ENCODE data around the gene MAP7. TPM values are rescaled to one million over a fixed set of nuclear protein-coding genes. Genes with fewer than 3 reads are reported as not detected.

MAP7 gene
- total and polyA plus RNA-seq, 4 donors, result 3.2 to 17.5 (median 8.3) TPM

DNA sequence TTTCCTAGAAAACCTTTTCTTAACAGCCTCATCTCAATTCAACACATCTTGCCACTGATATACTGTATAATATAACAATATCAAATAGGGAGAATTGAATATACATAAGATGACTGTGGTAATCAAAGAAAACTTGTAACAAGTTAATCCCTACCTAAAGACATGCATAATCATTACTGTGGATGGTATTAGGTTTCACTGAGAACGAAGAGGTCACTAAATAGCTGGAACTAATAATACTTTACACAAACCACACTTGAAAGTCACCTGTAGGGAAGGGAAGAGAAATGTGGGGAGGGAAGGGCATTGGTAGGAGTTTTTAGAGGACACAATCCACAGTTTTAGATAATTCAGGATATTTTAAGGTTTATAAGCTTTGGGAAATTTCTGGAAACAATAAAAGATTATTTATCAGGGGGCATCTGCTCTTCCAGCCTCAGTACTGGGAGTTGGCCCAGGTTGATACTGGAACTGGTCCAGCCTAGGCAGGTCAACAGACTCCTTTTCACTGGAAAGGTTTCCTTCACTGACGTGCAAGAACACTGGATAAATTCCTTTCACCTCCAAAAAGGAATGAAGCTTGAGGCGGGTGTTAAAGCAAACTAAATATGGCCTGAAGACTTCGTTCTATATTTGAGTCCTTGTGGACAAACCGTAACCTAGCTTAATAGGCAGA, 44.0 kb downstream of the MAP7 start:
- H3K36me3 ChIP-seq (ENCODE audit: control insufficient read depth in 4 of 4, insufficient read depth in 3 of 4, low read depth in 1 of 4, low read length in 3 of 4), result no peaks in the 10 kb centered on the region
- DNase-seq (ENCODE audit: low spot score), result no peak
- peak in 1 of 2 donors; percentile 10 for TF ChIP-seq HNF4A (conservative IDR thresholded peaks at IDR 0.05)
- peak in 1 of 2 donors; percentile 28 for TF ChIP-seq RXRA (IDR thresholded peaks at IDR 0.05)
- no peak for TF ChIP-seq TAF1 (conservative IDR thresholded peaks at IDR 0.05)
- no peak overlapping the region for H3K9ac ChIP-seq (ENCODE audit: low read depth in 1 of 2, low read length in 2 of 2)
- no peaks in the 10 kb centered on the region for H3K9me3 ChIP-seq (ENCODE audit: control insufficient read depth in 4 of 4, low read length in 3 of 4)
- no peaks in the 10 kb centered on the region for H3K27me3 ChIP-seq (ENCODE audit: control insufficient read depth in 4 of 4, insufficient read depth in 4 of 4, low read length in 3 of 4)
- 65% methylated on average over 5 of the region's 5 CpGs for WGBS
- peak overlapping the region in 1 of 2 donors; percentile 8 for H3K27ac ChIP-seq (ENCODE audit: low read depth in 1 of 2, low read length in 2 of 2)
- H3K4me1 ChIP-seq (ENCODE audit: control insufficient read depth in 4 of 4, insufficient read depth in 4 of 4, low read length in 3 of 4), result peaks cover 10 to 46% (median 25%) of the 10 kb centered on the region in 4 donors
- no peak overlapping the region for H3K4me3 ChIP-seq (ENCODE audit: low read depth in 1 of 3, low read length in 3 of 3)

DNA sequence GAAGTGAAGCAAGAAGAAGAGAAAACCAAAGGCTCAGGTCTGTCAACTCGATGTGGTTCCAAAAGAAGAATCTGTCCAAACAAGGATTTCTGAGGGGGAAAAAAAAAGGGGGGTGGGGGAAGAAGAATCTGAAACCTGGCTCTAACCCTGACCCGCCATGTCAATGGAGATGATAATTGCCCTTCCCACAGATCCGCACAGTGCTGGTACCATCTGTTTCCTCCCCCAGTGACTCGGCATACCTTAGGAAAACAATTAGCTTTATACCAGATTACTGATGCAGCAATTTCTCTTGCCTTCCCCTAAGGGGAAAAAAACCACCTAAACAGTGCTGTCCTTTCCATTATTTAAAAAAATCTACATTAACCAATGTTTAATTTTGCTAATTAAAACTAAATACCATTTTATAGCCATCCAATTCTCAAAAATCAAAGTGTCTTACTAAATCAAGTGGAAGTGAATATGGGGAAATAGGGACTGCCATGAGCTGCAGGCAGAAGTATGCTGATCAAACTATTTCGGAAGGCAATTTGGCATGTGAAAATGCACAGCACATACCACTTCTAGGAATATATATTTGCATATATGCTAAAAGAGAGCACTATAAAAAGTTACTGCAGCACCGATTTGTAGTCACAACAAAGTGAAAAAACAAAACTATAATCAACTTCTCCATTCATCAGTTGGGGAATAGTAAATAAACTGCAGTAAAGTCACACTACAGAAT, 46.8 kb downstream of the MAP7 start:
- no peak overlapping the region for H3K27ac ChIP-seq (ENCODE audit: low read depth in 1 of 2, low read length in 2 of 2)
- no peak for DNase-seq (ENCODE audit: low spot score)
- TF ChIP-seq TAF1 (conservative IDR thresholded peaks at IDR 0.05), result no peak
- TF ChIP-seq YY1 (IDR thresholded peaks at IDR 0.05), result no peak
- TF ChIP-seq HNF4G (IDR thresholded peaks at IDR 0.05), result no peak
- TF ChIP-seq FOXA1 (IDR thresholded peaks at IDR 0.05), result no peak
- no peak for TF ChIP-seq NR2F2 (IDR thresholded peaks at IDR 0.05)
- TF ChIP-seq, protein P1, sequence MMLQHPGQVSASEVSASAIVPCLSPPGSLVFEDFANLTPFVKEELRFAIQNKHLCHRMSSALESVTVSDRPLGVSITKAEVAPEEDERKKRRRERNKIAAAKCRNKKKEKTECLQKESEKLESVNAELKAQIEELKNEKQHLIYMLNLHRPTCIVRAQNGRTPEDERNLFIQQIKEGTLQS (IDR thresholded peaks at IDR 0.05), result no peak
- TF ChIP-seq RAD21 (IDR thresholded peaks at IDR 0.05), result no peak
- TF ChIP-seq RXRA (IDR thresholded peaks at IDR 0.05), result no peak
- TF ChIP-seq, protein P2, sequence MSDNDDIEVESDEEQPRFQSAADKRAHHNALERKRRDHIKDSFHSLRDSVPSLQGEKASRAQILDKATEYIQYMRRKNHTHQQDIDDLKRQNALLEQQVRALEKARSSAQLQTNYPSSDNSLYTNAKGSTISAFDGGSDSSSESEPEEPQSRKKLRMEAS (IDR thresholded peaks at IDR 0.05), result no peak
- TF ChIP-seq EGR1 (IDR thresholded peaks at IDR 0.05; ENCODE audit: low read depth in 2 of 2), result no peak
- TF ChIP-seq, protein P3, sequence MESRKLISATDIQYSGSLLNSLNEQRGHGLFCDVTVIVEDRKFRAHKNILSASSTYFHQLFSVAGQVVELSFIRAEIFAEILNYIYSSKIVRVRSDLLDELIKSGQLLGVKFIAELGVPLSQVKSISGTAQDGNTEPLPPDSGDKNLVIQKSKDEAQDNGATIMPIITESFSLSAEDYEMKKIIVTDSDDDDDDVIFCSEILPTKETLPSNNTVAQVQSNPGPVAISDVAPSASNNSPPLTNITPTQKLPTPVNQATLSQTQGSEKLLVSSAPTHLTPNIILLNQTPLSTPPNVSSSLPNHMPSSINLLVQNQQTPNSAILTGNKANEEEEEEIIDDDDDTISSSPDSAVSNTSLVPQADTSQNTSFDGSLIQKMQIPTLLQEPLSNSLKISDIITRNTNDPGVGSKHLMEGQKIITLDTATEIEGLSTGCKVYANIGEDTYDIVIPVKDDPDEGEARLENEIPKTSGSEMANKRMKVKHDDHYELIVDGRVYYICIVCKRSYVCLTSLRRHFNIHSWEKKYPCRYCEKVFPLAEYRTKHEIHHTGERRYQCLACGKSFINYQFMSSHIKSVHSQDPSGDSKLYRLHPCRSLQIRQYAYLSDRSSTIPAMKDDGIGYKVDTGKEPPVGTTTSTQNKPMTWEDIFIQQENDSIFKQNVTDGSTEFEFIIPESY (IDR thresholded peaks at IDR 0.05), result no peak
- H3K9me3 ChIP-seq (ENCODE audit: control insufficient read depth in 4 of 4, low read length in 3 of 4), result no peaks in the 10 kb centered on the region
- no peak overlapping the region for H3K4me3 ChIP-seq (ENCODE audit: low read depth in 1 of 3, low read length in 3 of 3)
- H3K4me1 ChIP-seq (ENCODE audit: control insufficient read depth in 4 of 4, insufficient read depth in 4 of 4, low read length in 3 of 4), result peaks cover 0 to 18% (median 6%) of the 10 kb centered on the region in 4 donors
- H3K9ac ChIP-seq (ENCODE audit: low read depth in 1 of 2, low read length in 2 of 2), result no peak overlapping the region
- no peaks in the 10 kb centered on the region for H3K27me3 ChIP-seq (ENCODE audit: control insufficient read depth in 4 of 4, insufficient read depth in 4 of 4, low read length in 3 of 4)
- H3K36me3 ChIP-seq (ENCODE audit: control insufficient read depth in 4 of 4, insufficient read depth in 3 of 4, low read depth in 1 of 4, low read length in 3 of 4), result no peaks in the 10 kb centered on the region
- WGBS, result 79% methylated on average over 6 of the region's 6 CpGs

DNA sequence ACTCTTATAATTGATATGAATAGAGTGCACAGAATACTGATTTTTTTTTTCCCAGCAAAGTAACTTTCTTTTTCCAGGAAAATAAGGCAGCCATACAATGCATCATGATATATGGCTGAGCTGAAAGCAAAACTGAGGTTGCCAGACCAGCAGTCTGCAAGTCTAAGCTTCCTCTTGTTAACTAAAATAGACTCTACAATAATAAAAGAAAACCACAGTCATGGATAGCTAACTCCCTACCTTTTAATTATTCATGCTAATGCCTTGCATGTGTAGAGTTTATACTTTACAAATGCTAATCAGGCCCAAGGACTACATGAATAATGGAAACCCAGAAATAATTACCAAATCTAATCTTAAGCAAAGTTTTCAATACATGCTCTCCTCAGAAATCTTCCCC, 47.4 kb downstream of the MAP7 start:
- Histone ChIP-seq H3K36me3 (ENCODE audit: control insufficient read depth in 4 of 4, insufficient read depth in 3 of 4, low read depth in 1 of 4, low read length in 3 of 4) (no peaks in the 10 kb centered on the region), H3K4me3 (ENCODE audit: low read depth in 1 of 3, low read length in 3 of 3) (no peak overlapping the region), H3K4me1 (ENCODE audit: control insufficient read depth in 4 of 4, insufficient read depth in 4 of 4, low read length in 3 of 4) (peaks cover 0 to 13% (median 3%) of the 10 kb centered on the region in 4 donors)
- TF ChIP-seq GABPA (IDR thresholded peaks at IDR 0.05 in 1 of 2, conservative IDR thresholded peaks at IDR 0.05 in 1 of 2), result no peak
- no peak for TF ChIP-seq EGR1 (IDR thresholded peaks at IDR 0.05; ENCODE audit: low read depth in 2 of 2)
- TF ChIP-seq, protein P1 (IDR thresholded peaks at IDR 0.05), result no peak
- TF ChIP-seq JUND (IDR thresholded peaks at IDR 0.05), result no peak
- no peak for TF ChIP-seq NR2F2 (IDR thresholded peaks at IDR 0.05)
- TF ChIP-seq HNF4G (IDR thresholded peaks at IDR 0.05), result no peak
- TF ChIP-seq YY1 (IDR thresholded peaks at IDR 0.05), result no peak
- no peak for TF ChIP-seq FOXA1 (IDR thresholded peaks at IDR 0.05)
- no peak for TF ChIP-seq FOXA2 (IDR thresholded peaks at IDR 0.05)
- no peak for TF ChIP-seq RAD21 (IDR thresholded peaks at IDR 0.05)
- TF ChIP-seq, protein P2 (IDR thresholded peaks at IDR 0.05), result no peak
- TF ChIP-seq, protein P3 (IDR thresholded peaks at IDR 0.05), result no peak
- TF ChIP-seq, protein P4, sequence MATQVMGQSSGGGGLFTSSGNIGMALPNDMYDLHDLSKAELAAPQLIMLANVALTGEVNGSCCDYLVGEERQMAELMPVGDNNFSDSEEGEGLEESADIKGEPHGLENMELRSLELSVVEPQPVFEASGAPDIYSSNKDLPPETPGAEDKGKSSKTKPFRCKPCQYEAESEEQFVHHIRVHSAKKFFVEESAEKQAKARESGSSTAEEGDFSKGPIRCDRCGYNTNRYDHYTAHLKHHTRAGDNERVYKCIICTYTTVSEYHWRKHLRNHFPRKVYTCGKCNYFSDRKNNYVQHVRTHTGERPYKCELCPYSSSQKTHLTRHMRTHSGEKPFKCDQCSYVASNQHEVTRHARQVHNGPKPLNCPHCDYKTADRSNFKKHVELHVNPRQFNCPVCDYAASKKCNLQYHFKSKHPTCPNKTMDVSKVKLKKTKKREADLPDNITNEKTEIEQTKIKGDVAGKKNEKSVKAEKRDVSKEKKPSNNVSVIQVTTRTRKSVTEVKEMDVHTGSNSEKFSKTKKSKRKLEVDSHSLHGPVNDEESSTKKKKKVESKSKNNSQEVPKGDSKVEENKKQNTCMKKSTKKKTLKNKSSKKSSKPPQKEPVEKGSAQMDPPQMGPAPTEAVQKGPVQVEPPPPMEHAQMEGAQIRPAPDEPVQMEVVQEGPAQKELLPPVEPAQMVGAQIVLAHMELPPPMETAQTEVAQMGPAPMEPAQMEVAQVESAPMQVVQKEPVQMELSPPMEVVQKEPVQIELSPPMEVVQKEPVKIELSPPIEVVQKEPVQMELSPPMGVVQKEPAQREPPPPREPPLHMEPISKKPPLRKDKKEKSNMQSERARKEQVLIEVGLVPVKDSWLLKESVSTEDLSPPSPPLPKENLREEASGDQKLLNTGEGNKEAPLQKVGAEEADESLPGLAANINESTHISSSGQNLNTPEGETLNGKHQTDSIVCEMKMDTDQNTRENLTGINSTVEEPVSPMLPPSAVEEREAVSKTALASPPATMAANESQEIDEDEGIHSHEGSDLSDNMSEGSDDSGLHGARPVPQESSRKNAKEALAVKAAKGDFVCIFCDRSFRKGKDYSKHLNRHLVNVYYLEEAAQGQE (IDR thresholded peaks at IDR 0.05), result no peak
- no peak for TF ChIP-seq HNF4A (conservative IDR thresholded peaks at IDR 0.05)
- TF ChIP-seq SP1 (IDR thresholded peaks at IDR 0.05), result no peak

More for the DNA sequence above, 47.4 kb downstream of the MAP7 start:
- H3K9me3 ChIP-seq (ENCODE audit: control insufficient read depth in 4 of 4, low read length in 3 of 4), result no peaks in the 10 kb centered on the region
- no peaks in the 10 kb centered on the region for H3K27me3 ChIP-seq (ENCODE audit: control insufficient read depth in 4 of 4, insufficient read depth in 4 of 4, low read length in 3 of 4)
- H3K27ac ChIP-seq (ENCODE audit: low read depth in 1 of 2, low read length in 2 of 2), result no peak overlapping the region
- DNase-seq (ENCODE audit: low spot score), result no peak
- H3K9ac ChIP-seq (ENCODE audit: low read depth in 1 of 2, low read length in 2 of 2), result no peak overlapping the region
